Measurements from ENCODE around the gene TRAPPC8.

DNA sequence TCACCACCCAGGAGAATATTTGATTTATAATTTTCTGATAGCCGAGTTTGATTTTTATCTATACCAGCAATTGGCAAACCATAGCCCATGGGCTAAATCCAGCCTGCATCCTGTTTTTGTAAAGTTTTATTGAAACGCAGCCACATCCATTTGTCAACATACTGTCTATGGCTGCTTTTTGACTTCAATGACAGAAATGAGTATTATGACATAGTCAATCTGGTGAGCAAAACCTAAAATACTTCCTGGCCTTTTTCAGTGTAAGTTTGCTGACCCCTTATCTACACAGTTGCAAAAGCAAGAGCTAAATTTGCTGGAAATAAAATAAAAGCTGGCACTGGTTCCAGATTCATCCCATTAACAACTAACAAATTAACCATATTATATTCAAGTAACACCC is 102.4 kb downstream of the TRAPPC8 start:
- TF ChIP-seq, protein P1, sequence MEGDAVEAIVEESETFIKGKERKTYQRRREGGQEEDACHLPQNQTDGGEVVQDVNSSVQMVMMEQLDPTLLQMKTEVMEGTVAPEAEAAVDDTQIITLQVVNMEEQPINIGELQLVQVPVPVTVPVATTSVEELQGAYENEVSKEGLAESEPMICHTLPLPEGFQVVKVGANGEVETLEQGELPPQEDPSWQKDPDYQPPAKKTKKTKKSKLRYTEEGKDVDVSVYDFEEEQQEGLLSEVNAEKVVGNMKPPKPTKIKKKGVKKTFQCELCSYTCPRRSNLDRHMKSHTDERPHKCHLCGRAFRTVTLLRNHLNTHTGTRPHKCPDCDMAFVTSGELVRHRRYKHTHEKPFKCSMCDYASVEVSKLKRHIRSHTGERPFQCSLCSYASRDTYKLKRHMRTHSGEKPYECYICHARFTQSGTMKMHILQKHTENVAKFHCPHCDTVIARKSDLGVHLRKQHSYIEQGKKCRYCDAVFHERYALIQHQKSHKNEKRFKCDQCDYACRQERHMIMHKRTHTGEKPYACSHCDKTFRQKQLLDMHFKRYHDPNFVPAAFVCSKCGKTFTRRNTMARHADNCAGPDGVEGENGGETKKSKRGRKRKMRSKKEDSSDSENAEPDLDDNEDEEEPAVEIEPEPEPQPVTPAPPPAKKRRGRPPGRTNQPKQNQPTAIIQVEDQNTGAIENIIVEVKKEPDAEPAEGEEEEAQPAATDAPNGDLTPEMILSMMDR (IDR thresholded peaks at IDR 0.05): no peak
- TF ChIP-seq POLR2AphosphoS5 (IDR thresholded peaks at IDR 0.05) (no peak), POLR2A (IDR thresholded peaks at IDR 0.05) (no peak), EP300 (IDR thresholded peaks at IDR 0.05; ENCODE audit: low read depth) (no peak)
